ENCODE results near the gene PPP1R14D. TPM values are rescaled to one million over a fixed set of nuclear protein-coding genes. Genes with fewer than 3 reads are reported as not detected.

The PPP1R14D gene
- total and polyA plus RNA-seq, 2 experiments from 2014 or later: not detected

- H3K27me3 ChIP-seq (ENCODE audit: insufficient read depth): no peaks in the 10 kb centered on the region
- TF ChIP-seq ZNF114 (CRISPR knock-in tag; IDR thresholded peaks at IDR 0.05): no peak
- no peak for TF ChIP-seq POLR2AphosphoS5 (IDR thresholded peaks at IDR 0.05; ENCODE audit: low read depth)
- TF ChIP-seq EZH2phosphoT487 (IDR thresholded peaks at IDR 0.05; ENCODE audit: unreplicated experiment): no peak
- TF ChIP-seq ZNF331 (CRISPR knock-in tag; IDR thresholded peaks at IDR 0.05; ENCODE audit: low read depth): no peak
- no peak for TF ChIP-seq JUNB (IDR thresholded peaks at IDR 0.05; ENCODE audit: unreplicated experiment)
- TF ChIP-seq REST (IDR thresholded peaks at IDR 0.05; ENCODE audit: unreplicated experiment): no peak
- TF ChIP-seq STAT1 (IDR thresholded peaks at IDR 0.05; ENCODE audit: unreplicated experiment): no peak
- no peak for TF ChIP-seq ETS1 (IDR thresholded peaks at IDR 0.05)
- TF ChIP-seq CTCF (conservative IDR thresholded peaks at IDR 0.05; ENCODE audit: low read depth in 2 of 2): no peak
- TF ChIP-seq CREB1 (CRISPR knock-in tag; IDR thresholded peaks at IDR 0.05; ENCODE audit: low read depth): no peak
- no peak for TF ChIP-seq ZNF462 (CRISPR knock-in tag; IDR thresholded peaks at IDR 0.05)
- TF ChIP-seq NANOG (IDR thresholded peaks at IDR 0.05; ENCODE audit: borderline replicate concordance): no peak
- no peak for TF ChIP-seq EZH2 (IDR thresholded peaks at IDR 0.05; ENCODE audit: low read depth, unreplicated experiment)
- H4K20me1 ChIP-seq (replicated peaks; ENCODE audit: insufficient read depth): no peaks in the 10 kb centered on the region
- Mint-ChIP-seq H3K4me1 (peaks cover 29% of the 10 kb centered on the region), H3K9me3 (no peaks in the 10 kb centered on the region; the same call in 2 of the 3 replicates), H3K36me3 (ENCODE audit: low read depth) (no peaks in the 10 kb centered on the region), H3K27ac (no peak overlapping the region), H3K27me3 (ENCODE audit: insufficient read depth, low read depth, poor library complexity) (peaks cover 9% of the 10 kb centered on the region), H3K4me3 (no peak overlapping the region)
- no peaks in the 10 kb centered on the region for H3K36me3 ChIP-seq (ENCODE audit: insufficient read depth)
- H3K9me2 ChIP-seq (ENCODE audit: insufficient read depth): no peaks in the 10 kb centered on the region
- no peak overlapping the region for H3K4me2 ChIP-seq
- peaks cover 9% of the 10 kb centered on the region; the same call in 1 of the 2 replicates for H3F3A ChIP-seq (replicated peaks; ENCODE audit: low read depth)
- ATAC-seq (no peak), DNase-seq (ENCODE audit: low spot score) (no peak)
- H3K4me1 ChIP-seq (ENCODE audit: insufficient read depth): peaks cover 21% of the 10 kb centered on the region
- no peak overlapping the region for H2AFZ ChIP-seq
- H3K4me3 ChIP-seq: no peak overlapping the region
- H3K79me2 ChIP-seq (replicated peaks; ENCODE audit: insufficient read depth): no peaks in the 10 kb centered on the region
- H3K27ac ChIP-seq (ENCODE audit: low read depth): no peak overlapping the region
Measured at GRCh38 chr15:40870716-40871115, 42.2 kb upstream of the PPP1R14D start.

Data from GM23338 (cell line).